Neuronal stem cell (in vitro differentiated cells): ENCODE measurements around the gene LRPAP1.

Experiments
- DNase-seq: peaks from one replicate; pipeline ENCODE4 v3.0.0-alpha.2; 2013; ENCODE audit warnings: low spot score
- H2AFZ ChIP-seq: one replicate; pipeline ENCODE4 v1.6.1; 2013; ENCODE audit warnings: mild to moderate bottlenecking, low read length, inconsistent platforms
- H2AK5ac ChIP-seq: 2 replicates; pipeline ENCODE4 v1.6.1; 2013; ENCODE audit warnings: low read depth, mild to moderate bottlenecking, inconsistent platforms, low read length, moderate library complexity, mixed read lengths
- H2BK120ac ChIP-seq: 2 replicates; pipeline ENCODE4 v1.6.1; 2013; ENCODE audit warnings: low read depth, mild to moderate bottlenecking, inconsistent platforms, low read length, moderate library complexity, mixed read lengths
- H2BK12ac ChIP-seq: one replicate; pipeline ENCODE4 v1.6.1; 2013; ENCODE audit warnings: low read length, inconsistent platforms
- H2BK15ac ChIP-seq: 2 replicates; pipeline ENCODE4 v1.6.1; 2013; ENCODE audit warnings: mild to moderate bottlenecking, low read length, inconsistent platforms, mixed read lengths
- H2BK5ac ChIP-seq: one replicate; pipeline ENCODE4 v1.6.1; 2013; ENCODE audit warnings: inconsistent platforms, mild to moderate bottlenecking, low read length, moderate library complexity
- H3K14ac ChIP-seq: one replicate; pipeline ENCODE4 v1.6.1; 2013; ENCODE audit warnings: low read length, inconsistent platforms
- H3K18ac ChIP-seq: 2 replicates; pipeline ENCODE4 v1.6.1; 2013; ENCODE audit warnings: low read length, inconsistent platforms
- H3K23ac ChIP-seq: 2 replicates; pipeline ENCODE4 v1.6.1; 2013; ENCODE audit warnings: low read depth, mild to moderate bottlenecking, mixed read lengths, low read length, inconsistent platforms; ENCODE audit not compliant: poor library complexity
- H3K27ac ChIP-seq: replicated peaks from 3 replicates; pipeline ENCODE4 v1.5.1; 2013; ENCODE audit warnings: low read length, inconsistent platforms
- H3K27me3 ChIP-seq, 3 experiments: 2 replicates each; pipeline ENCODE4 v1.6.1; 2013; ENCODE audit warnings: low read length in 3 of 3, mild to moderate bottlenecking in 2 of 3, inconsistent platforms in 1 of 3, low read depth in 1 of 3, mixed read lengths in 1 of 3, moderate library complexity in 1 of 3; ENCODE audit not compliant: control insufficient read depth in 3 of 3, insufficient read depth in 3 of 3
- H3K36me3 ChIP-seq, 2 donors: replicated peaks in 1 of 2; 2 replicates each; pipeline ENCODE4 v1.6.1; 2013; ENCODE audit warnings: low read length in 2 of 2; ENCODE audit not compliant: control insufficient read depth in 2 of 2, insufficient read depth in 2 of 2
- H3K4ac ChIP-seq: 2 replicates; pipeline ENCODE4 v1.6.1; 2013; ENCODE audit warnings: inconsistent platforms, mild to moderate bottlenecking, low read length, moderate library complexity
- H3K4me1 ChIP-seq, 2 donors: 1 replicate in 1 of 2; 2 replicates in 1 of 2; pipeline ENCODE4 v1.6.1; 2013; ENCODE audit warnings: low read length in 2 of 2, low read depth in 1 of 2; ENCODE audit not compliant: control insufficient read depth in 2 of 2, insufficient read depth in 1 of 2
- H3K4me2 ChIP-seq: one replicate; pipeline ENCODE4 v1.6.1; 2013; ENCODE audit warnings: mild to moderate bottlenecking, low read length, inconsistent platforms; ENCODE audit not compliant: insufficient read depth, poor library complexity, severe bottlenecking
- H3K4me3 ChIP-seq, 2 donors: 2 replicates each; pipeline ENCODE4 v1.5.1; 2013; ENCODE audit warnings: low read length in 2 of 2, mild to moderate bottlenecking in 2 of 2, inconsistent platforms in 1 of 2, moderate library complexity in 1 of 2
- H3K79me1 ChIP-seq: one replicate; pipeline ENCODE4 v1.6.1; 2013; ENCODE audit warnings: low read depth, mild to moderate bottlenecking, inconsistent platforms, low read length, moderate library complexity
- H3K9ac ChIP-seq: one replicate; pipeline ENCODE4 v1.6.1; 2013; ENCODE audit warnings: mild to moderate bottlenecking, low read depth, low read length, inconsistent platforms; ENCODE audit not compliant: poor library complexity
- H3K9me3 ChIP-seq, 2 donors: replicated peaks in 1 of 2; 2 replicates each; pipeline versions ENCODE3 to v1.6.1; 2013; ENCODE audit warnings: low read length in 2 of 2, mild to moderate bottlenecking in 2 of 2, inconsistent platforms in 1 of 2, low read depth in 1 of 2, mixed read lengths in 1 of 2, moderate library complexity in 1 of 2; ENCODE audit not compliant: control insufficient read depth in 2 of 2, insufficient read depth in 1 of 2
- H4K8ac ChIP-seq: one replicate; pipeline ENCODE4 v1.6.1; 2013; ENCODE audit warnings: low read depth, mild to moderate bottlenecking, inconsistent platforms, low read length, moderate library complexity
- H4K91ac ChIP-seq: one replicate; pipeline ENCODE4 v1.6.1; 2013; ENCODE audit warnings: low read length, low read depth, mild to moderate bottlenecking, inconsistent platforms; ENCODE audit not compliant: poor library complexity
- WGBS, 2 donors: extraction: QIAGEN DNeasy Blood & Tissue Kit; methylation state at CpG; one replicate each; pipeline ENCODE4 v1.1.7; 2013; ENCODE audit warnings: missing lambda C conversion rate in 2 of 2, mixed read lengths in 1 of 2; ENCODE audit not compliant: insufficient read length in 2 of 2, insufficient replicate concordance in 1 of 2; ENCODE audit errors: extremely low coverage in 2 of 2; 5-methylcytosine and 5-hydroxymethylcytosine counted together

LRPAP1 gene

DNA sequence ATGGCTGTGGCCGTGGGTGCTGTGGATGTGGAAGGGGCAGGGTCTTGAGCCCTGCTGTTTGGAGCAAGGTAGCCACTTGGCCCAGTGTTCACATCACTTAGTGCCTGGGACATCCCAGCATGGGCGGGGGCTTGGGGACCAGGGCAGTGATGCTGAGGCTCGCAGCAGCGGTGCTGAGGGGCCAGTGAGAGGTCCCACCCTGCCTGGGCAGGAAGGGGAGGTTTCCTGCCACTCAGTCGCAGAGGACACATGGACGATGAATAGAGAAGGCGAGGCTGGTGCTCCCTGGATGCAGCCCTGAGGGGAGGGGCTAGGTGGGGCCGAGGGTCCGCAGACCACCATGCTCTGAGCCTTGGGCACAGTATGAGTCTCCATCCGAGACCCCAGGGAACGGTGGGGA, 43.4 kb downstream of the LRPAP1 start:
- no CpG with 5 or more reads among the region's 11 CpGs for WGBS, 2 donors
- H3K9ac ChIP-seq, result no peak overlapping the region
- peak overlapping the region; percentile 82 for H3K18ac ChIP-seq
- H3K4me3 ChIP-seq, result no peak overlapping the region
- no peak overlapping the region for H3K4me2 ChIP-seq
- peak overlapping the region; percentile 1 for H3K4ac ChIP-seq
- peaks cover 0 to 15% (median 3%) of the 10 kb centered on the region in 3 experiments for H3K27me3 ChIP-seq
- H2BK120ac ChIP-seq, result no peak overlapping the region
- no peaks in the 10 kb centered on the region for H3K36me3 ChIP-seq
- no peak overlapping the region for H3K14ac ChIP-seq
- H3K4me1 ChIP-seq, result peaks cover 34 to 50% of the 10 kb centered on the region in 2 donors
- H4K8ac ChIP-seq, result no peak overlapping the region
- peak overlapping the region; percentile 73 for H2AK5ac ChIP-seq
- H2BK5ac ChIP-seq, result no peak overlapping the region
- H2BK12ac ChIP-seq, result no peak overlapping the region
- no peak for DNase-seq
- H4K91ac ChIP-seq, result no peak overlapping the region
- no peak overlapping the region for H2BK15ac ChIP-seq
- H3K79me1 ChIP-seq, result peaks cover 2% of the 10 kb centered on the region
- H3K9me3 ChIP-seq, result no peaks in the 10 kb centered on the region
- no peak overlapping the region for H2AFZ ChIP-seq
- H3K23ac ChIP-seq, result no peak overlapping the region
- H3K27ac ChIP-seq, result no peak overlapping the region

DNA sequence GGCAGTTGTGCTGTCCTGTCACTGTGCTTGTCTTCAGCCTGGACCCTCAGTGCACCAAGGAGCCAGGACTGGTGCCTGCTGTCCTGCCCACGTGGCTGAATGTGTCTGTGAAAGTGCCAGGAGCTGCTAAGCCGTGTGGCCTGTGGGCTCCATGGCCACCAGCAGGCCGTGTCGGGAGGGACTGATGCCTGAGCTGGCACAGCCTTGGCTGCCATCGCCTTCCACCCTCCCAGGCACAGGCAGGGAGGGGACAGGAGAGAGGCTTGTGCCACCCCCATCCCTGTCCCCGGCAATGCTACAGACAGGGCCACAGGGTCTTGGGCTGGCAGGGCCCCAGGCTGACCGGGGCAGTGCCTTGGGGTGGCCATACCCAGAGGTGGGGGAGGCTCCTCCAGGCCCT, 44.4 kb downstream of the LRPAP1 start:
- no peak overlapping the region for H3K27ac ChIP-seq
- H4K91ac ChIP-seq, result peak overlapping the region; percentile 30
- H3K27me3 ChIP-seq, result peaks cover 0 to 15% (median 8%) of the 10 kb centered on the region in 3 experiments
- H3K4me3 ChIP-seq, result no peak overlapping the region
- no peaks in the 10 kb centered on the region for H3K36me3 ChIP-seq
- H3K4me1 ChIP-seq, result peaks cover 34 to 44% of the 10 kb centered on the region in 2 donors
- H3K9ac ChIP-seq, result no peak overlapping the region
- peak overlapping the region; percentile 62 for H2BK15ac ChIP-seq
- no peak overlapping the region for H2BK5ac ChIP-seq
- no peak for DNase-seq
- peaks cover 2% of the 10 kb centered on the region for H3K79me1 ChIP-seq
- H3K14ac ChIP-seq, result peak overlapping the region; percentile 71
- H3K4ac ChIP-seq, result peak overlapping the region; percentile 76
- H2BK120ac ChIP-seq, result peak overlapping the region; percentile 72
- H2AK5ac ChIP-seq, result peak overlapping the region; percentile 99
- H4K8ac ChIP-seq, result peak overlapping the region; percentile 43
- no CpG with 5 or more reads among the region's 7 CpGs for WGBS, 2 donors
- H2BK12ac ChIP-seq, result peak overlapping the region; percentile 99
- no peaks in the 10 kb centered on the region for H3K9me3 ChIP-seq
- H2AFZ ChIP-seq, result no peak overlapping the region
- H3K4me2 ChIP-seq, result no peak overlapping the region
- H3K18ac ChIP-seq, result peak overlapping the region; percentile 91
- peak overlapping the region; percentile 89 for H3K23ac ChIP-seq

DNA sequence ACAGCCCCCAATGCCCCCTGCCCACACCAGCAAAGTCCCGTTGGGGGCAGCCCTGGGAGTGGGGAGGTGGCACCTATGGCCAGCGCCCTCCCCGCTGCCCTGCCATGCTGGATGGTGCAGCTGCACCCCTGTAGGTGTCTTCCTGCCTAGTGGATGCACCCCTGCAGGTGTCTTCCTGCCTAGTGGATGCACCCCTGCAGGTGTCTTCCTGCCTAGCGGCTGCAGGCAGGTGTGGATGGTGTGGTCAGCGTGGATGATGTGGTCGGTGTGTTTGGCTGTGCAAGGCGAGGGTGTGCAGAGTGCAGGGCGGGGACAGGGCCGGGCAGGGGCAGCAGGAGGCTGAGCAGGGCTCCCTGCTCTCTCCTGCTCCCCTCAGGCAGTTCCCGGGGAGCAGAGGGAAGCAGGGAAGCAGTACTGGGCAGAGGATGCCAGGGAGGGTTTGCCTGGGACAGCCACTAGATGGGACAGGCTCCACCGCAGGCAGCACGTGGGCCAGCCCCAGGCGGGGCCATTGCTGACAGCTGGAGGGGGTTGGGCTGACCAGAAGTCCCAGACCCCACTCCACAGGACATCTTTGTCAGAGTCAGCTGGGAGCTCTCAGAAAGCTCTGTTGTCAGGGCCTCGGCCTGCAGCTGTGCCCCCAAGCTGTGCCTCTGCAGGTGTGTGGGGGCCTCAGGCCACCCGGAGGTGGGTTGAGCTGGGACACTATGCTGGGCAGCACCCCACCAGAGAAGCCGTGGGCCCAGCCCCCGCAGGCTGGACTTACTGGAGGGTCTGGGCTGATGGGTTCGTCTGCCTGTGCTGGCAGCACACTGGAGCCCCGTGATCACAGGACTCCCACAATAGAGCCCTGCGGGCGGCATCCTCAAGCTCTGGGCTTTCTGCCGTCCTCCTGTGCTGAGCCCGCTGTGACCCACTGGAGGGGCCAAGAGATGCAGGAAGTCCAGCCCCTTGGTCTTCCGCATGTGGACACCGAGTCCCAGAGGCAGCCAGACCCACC, 45.4 kb downstream of the LRPAP1 start:
- peaks cover 2% of the 10 kb centered on the region for H3K79me1 ChIP-seq
- DNase-seq, result no peak

More for the DNA sequence above, 45.4 kb downstream of the LRPAP1 start:
- no peak overlapping the region for H3K27ac ChIP-seq
- peak overlapping the region; percentile 1 for H3K4ac ChIP-seq
- H3K36me3 ChIP-seq, result no peaks in the 10 kb centered on the region
- peak overlapping the region; percentile 98 for H2BK15ac ChIP-seq
- H3K23ac ChIP-seq, result peak overlapping the region; percentile 89
- H4K91ac ChIP-seq, result peak overlapping the region; percentile 72
- peak overlapping the region; percentile 8 for H2BK12ac ChIP-seq
- H4K8ac ChIP-seq, result peak overlapping the region; percentile 87
- peak overlapping the region; percentile 85 for H3K14ac ChIP-seq
- H3K4me1 ChIP-seq, result peaks cover 31 to 40% of the 10 kb centered on the region in 2 donors
- no peaks in the 10 kb centered on the region for H3K9me3 ChIP-seq
- no CpG with 5 or more reads among the region's 25 CpGs for WGBS, 2 donors
- H3K4me3 ChIP-seq, result no peak overlapping the region
- peak overlapping the region; percentile 87 for H2BK120ac ChIP-seq
- H3K4me2 ChIP-seq, result no peak overlapping the region
- peak overlapping the region; percentile 87 for H2BK5ac ChIP-seq
- peak overlapping the region; percentile 70 for H3K9ac ChIP-seq
- peak overlapping the region; percentile 99 for H2AK5ac ChIP-seq
- peak overlapping the region; percentile 91 for H3K18ac ChIP-seq
- peak overlapping the region; percentile 0 for H2AFZ ChIP-seq
- peaks cover 0 to 17% (median 12%) of the 10 kb centered on the region in 3 experiments for H3K27me3 ChIP-seq
